IPS-15b (cell line): ENCODE measurements around the gene NPEPPS.
"Not testable (repeated sequence)": the region's sequence is repeated elsewhere in the genome, so short reads cannot be mapped to it uniquely, and the experiment has no call there.

Experiments used
- H3K27me3 ChIP-seq: one replicate; pipeline ENCODE4 v1.6.1; 2013; ENCODE audit warnings: low read length; ENCODE audit not compliant: control insufficient read depth, insufficient read depth
- H3K36me3 ChIP-seq: one replicate; pipeline ENCODE4 v1.6.1; 2013; ENCODE audit warnings: low read length; ENCODE audit not compliant: control insufficient read depth, insufficient read depth
- H3K4me1 ChIP-seq: one replicate; pipeline ENCODE4 v1.6.1; 2013; ENCODE audit warnings: mild to moderate bottlenecking, low read length; ENCODE audit not compliant: control insufficient read depth, insufficient read depth
- H3K4me3 ChIP-seq: one replicate; pipeline ENCODE4 v1.5.1; 2013; ENCODE audit warnings: low read depth, low read length
- H3K9ac ChIP-seq: one replicate; pipeline ENCODE4 v1.6.1; 2013; ENCODE audit warnings: low read depth, mild to moderate bottlenecking, low read length
- H3K9me3 ChIP-seq: one replicate; pipeline ENCODE4 v1.6.1; 2013; ENCODE audit warnings: mild to moderate bottlenecking, low read length; ENCODE audit not compliant: control insufficient read depth, insufficient read depth

NPEPPS gene

DNA sequence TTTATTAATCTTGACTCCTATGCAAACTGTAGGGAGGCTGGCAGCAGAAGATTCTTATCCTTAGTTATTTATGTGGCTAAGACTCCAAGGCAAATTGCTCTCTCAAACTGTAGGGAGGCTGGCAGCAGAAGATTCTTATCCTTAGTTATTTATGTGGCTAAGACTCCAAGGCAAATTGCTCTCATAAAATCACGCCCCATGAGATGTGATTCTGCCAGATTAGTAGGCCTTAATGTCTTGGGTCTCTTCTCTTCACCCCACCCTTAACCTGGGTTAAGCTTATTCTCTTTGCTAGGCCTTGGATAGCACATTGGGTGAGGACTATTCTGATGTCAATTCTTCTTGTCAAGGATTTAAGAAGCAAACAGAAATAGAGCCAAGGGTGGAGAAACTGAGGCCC lies 9.5 kb upstream of the NPEPPS start:
- not testable (repeated sequence) for H3K9me3 ChIP-seq, H3K36me3 ChIP-seq, H3K4me3 ChIP-seq, H3K27me3 ChIP-seq, H3K9ac ChIP-seq, H3K4me1 ChIP-seq

DNA sequence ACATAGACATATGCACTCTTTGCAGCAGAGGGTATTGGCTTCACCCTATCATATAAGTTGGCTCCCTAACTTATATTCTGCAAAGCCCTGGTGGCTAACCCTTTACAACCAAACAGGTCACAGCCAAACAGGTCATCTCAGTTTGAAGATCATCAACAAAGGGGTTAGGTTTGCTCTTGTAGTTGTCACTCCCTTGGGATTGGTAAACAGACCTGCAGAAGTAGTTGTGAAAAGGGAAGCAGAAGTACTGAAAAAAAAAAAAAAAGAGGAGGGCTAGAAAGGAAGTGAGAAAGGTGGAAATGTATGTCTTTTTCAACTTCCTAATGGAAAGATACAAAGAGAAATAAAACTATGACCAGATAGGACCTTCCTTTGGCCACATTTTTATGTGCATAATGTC lies 8.6 kb upstream of the NPEPPS start:
- not testable (repeated sequence) for H3K36me3 ChIP-seq, H3K4me1 ChIP-seq, H3K9ac ChIP-seq, H3K4me3 ChIP-seq, H3K9me3 ChIP-seq, H3K27me3 ChIP-seq

DNA sequence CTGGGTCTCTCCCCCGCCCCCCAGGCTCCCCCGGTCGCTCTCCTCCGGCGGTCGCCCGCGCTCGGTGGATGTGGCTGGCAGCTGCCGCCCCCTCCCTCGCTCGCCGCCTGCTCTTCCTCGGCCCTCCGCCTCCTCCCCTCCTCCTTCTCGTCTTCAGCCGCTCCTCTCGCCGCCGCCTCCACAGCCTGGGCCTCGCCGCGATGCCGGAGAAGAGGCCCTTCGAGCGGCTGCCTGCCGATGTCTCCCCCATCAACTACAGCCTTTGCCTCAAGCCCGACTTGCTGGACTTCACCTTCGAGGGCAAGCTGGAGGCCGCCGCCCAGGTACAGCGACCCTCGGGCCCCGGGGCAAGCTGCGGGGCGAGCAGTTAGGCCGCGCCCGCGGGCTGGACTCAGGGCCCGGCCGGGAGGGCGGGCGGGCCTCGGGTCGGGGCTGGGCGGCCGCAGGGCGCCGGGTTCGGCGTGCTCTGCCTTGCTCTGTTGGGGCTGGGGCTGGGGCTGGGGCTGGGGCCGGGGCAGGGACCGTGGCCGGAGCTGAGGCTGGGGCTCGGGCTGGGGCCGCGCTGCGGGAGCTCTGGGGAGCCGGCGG lies 419 bp downstream of the NPEPPS start:
- H3K4me3 ChIP-seq: peak overlapping the region; percentile 64
- H3K27me3 ChIP-seq, H3K4me1 ChIP-seq, H3K9me3 ChIP-seq, H3K9ac ChIP-seq, H3K36me3 ChIP-seq: not testable (repeated sequence)

GRCh38 chr17:47539085-47539484 lies 8.2 kb downstream of the NPEPPS start:
- not testable (repeated sequence) for H3K27me3 ChIP-seq, H3K4me1 ChIP-seq, H3K9me3 ChIP-seq, H3K9ac ChIP-seq, H3K36me3 ChIP-seq, H3K4me3 ChIP-seq

GRCh38 chr17:47541676-47542075 lies 10.8 kb downstream of the NPEPPS start:
- not testable (repeated sequence) for H3K9ac ChIP-seq, H3K27me3 ChIP-seq, H3K4me3 ChIP-seq, H3K36me3 ChIP-seq, H3K9me3 ChIP-seq, H3K4me1 ChIP-seq

- not testable (repeated sequence) for H3K27me3 ChIP-seq, H3K9me3 ChIP-seq, H3K36me3 ChIP-seq, H3K4me1 ChIP-seq, H3K9ac ChIP-seq, H3K4me3 ChIP-seq
Observed at GRCh38 chr17:47544327-47544726, 13.4 kb downstream of the NPEPPS start.

- H3K9me3 ChIP-seq, H3K4me3 ChIP-seq, H3K27me3 ChIP-seq, H3K36me3 ChIP-seq, H3K4me1 ChIP-seq, H3K9ac ChIP-seq: not testable (repeated sequence)
Observed at GRCh38 chr17:47554733-47555132, 23.8 kb downstream of the NPEPPS start.

DNA sequence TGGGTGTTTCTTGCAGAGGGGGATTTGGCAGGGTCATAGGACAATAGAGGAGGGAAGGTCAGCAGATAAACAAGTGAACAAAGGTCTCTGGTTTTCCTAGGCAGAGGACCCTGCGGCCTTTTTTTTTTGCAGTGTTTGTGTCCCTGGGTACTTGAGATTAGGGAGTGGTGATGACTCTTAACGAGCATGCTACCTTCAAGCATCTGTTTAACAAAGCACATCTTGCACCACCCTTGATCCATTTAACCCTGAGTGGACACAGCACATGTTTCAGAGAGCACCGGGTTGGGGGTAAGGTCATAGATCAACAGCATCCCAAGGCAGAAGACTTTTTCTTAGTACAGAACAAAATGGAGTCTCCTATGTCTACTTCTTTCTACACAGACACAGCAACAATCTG lies 25.2 kb downstream of the NPEPPS start:
- not testable (repeated sequence) for H3K9me3 ChIP-seq, H3K27me3 ChIP-seq, H3K36me3 ChIP-seq

DNA sequence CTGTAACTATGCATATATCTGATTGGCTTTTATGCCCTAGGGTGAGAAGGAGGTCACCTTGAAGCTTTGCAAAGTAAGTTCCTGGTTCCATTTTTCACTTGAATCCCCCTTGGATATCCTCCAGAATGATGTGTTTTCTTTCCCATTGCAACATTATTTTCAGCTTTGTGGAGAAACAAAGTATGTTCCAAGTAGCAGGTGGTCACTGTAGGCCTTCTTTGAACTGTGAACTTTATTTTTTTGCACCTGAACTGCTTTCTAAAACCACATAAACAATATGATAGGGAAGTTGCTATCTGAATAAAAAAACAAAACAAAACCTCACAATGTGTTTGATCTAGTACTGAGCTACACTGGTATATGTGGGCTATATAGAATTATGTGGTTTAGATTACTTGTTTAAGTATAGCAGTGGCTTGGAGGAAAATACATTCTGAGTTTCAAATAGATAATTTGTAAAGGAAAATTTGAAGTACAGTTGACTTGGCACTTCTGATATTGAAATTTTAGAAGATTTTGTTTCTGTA lies 29.7 kb downstream of the NPEPPS start:
- not testable (repeated sequence) for H3K4me1 ChIP-seq, H3K36me3 ChIP-seq, H3K9me3 ChIP-seq, H3K4me3 ChIP-seq, H3K27me3 ChIP-seq, H3K9ac ChIP-seq

More for the DNA sequence above, 25.2 kb downstream of the NPEPPS start:
- H3K9ac ChIP-seq, H3K4me1 ChIP-seq, H3K4me3 ChIP-seq: not testable (repeated sequence)

GRCh38 chr17:47561698-47562405 lies 30.9 kb downstream of the NPEPPS start:
- not testable (repeated sequence) for H3K36me3 ChIP-seq, H3K27me3 ChIP-seq, H3K9me3 ChIP-seq, H3K4me1 ChIP-seq, H3K4me3 ChIP-seq, H3K9ac ChIP-seq

- H3K4me3 ChIP-seq, H3K9me3 ChIP-seq: not testable (repeated sequence)
Observed at GRCh38 chr17:47562406-47562705, 31.4 kb downstream of the NPEPPS start.

DNA sequence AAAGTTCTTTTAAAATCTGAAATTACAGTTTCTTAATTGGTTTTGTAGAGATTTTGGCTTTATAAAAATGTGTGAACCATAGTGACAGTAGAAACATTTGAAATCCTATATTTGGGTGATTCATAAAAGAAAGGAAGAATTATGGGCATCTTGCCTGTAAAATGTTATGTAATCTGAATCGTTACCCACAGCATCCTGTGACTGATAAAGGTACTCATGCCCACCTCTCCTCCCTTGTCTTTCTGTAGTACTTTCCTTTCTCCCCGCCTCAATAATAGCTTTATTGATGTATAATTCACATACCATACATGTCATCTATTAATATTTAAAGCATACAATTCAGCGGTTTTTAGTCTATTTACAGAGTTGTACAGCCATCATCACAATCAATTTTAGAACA lies 36.4 kb downstream of the NPEPPS start:
- H3K36me3 ChIP-seq, H3K9ac ChIP-seq, H3K4me1 ChIP-seq, H3K4me3 ChIP-seq, H3K9me3 ChIP-seq, H3K27me3 ChIP-seq: not testable (repeated sequence)

More at GRCh38 chr17:47562406-47562705, 31.4 kb downstream of the NPEPPS start:
- not testable (repeated sequence) for H3K27me3 ChIP-seq, H3K4me1 ChIP-seq, H3K36me3 ChIP-seq, H3K9ac ChIP-seq
